ENCODE data around the gene CGB7.

DNA sequence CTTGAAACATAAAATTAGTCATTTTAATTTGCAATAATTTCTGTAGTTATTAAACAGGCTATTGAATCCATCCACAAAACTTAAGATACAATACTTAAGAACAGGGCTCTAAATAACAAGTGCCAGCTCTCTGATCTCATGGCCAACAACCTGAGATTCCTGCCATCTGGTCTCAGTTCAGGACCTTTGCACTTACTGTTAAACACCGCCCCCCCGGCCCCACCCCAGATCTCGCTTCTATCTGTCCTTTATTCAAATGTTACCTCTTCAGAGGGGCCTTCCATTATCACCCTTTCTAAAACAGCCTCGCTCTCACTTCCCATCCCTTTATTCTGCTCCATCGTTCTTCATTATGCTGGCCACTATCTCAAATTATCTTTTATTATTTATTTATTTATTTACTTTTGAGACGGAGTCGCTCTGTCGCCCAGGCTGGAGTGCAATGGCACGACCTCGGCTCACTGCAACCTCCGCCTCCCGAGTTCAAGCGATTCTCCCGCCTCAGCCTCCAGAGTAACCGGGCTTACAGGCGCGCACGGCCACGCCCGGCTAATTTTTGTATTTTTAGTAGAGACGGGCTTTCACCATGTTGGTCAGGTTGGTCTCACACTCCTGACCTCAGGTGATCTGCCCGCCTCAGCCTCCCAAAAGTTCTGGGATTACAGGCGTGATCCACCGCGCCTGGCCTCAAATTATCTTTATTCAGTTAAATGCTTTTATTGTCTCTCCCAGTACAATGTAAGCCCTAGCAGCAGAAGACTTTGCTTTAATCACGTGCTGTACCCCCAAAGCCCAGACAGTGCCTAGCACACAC lies 26.9 kb upstream of the CGB7 start:
- TF ChIP-seq, protein P1, sequence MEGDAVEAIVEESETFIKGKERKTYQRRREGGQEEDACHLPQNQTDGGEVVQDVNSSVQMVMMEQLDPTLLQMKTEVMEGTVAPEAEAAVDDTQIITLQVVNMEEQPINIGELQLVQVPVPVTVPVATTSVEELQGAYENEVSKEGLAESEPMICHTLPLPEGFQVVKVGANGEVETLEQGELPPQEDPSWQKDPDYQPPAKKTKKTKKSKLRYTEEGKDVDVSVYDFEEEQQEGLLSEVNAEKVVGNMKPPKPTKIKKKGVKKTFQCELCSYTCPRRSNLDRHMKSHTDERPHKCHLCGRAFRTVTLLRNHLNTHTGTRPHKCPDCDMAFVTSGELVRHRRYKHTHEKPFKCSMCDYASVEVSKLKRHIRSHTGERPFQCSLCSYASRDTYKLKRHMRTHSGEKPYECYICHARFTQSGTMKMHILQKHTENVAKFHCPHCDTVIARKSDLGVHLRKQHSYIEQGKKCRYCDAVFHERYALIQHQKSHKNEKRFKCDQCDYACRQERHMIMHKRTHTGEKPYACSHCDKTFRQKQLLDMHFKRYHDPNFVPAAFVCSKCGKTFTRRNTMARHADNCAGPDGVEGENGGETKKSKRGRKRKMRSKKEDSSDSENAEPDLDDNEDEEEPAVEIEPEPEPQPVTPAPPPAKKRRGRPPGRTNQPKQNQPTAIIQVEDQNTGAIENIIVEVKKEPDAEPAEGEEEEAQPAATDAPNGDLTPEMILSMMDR (IDR thresholded peaks at IDR 0.05; ENCODE audit: insufficient read depth, low read depth, low read length): no peak
- no peak for TF ChIP-seq EZH2 (IDR thresholded peaks at IDR 0.05; ENCODE audit: insufficient read depth, low read length)

All from astrocyte (in vitro differentiated cells and primary cell).